NCI-H1105 (cell line): ENCODE results near the gene SYCN.

ENCODE experiments used
- DNase-seq: peaks from one replicate; lab custom pipeline; 2025; lab: John Stamatoyannopoulos, UW

SYCN gene

GRCh38 chr19:39171479-39172465, 32.3 kb downstream of the SYCN start:
- DNase-seq = no peak

GRCh38 chr19:39170386-39171231, 33.5 kb downstream of the SYCN start:
- DNase-seq = no peak

GRCh38 chr19:39169143-39169810, 34.8 kb downstream of the SYCN start:
- no peak for DNase-seq

GRCh38 chr19:39168258-39169142, 35.6 kb downstream of the SYCN start:
- no peak for DNase-seq

- no peak for DNase-seq
Observed at GRCh38 chr19:39167461-39168257, 36.4 kb downstream of the SYCN start.

GRCh38 chr19:39166571-39167391, 37.3 kb downstream of the SYCN start:
- no peak for DNase-seq

- DNase-seq = no peak
Observed at GRCh38 chr19:39165857-39166256, 38.2 kb downstream of the SYCN start.

GRCh38 chr19:39164289-39164688, 39.8 kb downstream of the SYCN start:
- DNase-seq = no peak

GRCh38 chr19:39163621-39164020, 40.4 kb downstream of the SYCN start:
- no peak for DNase-seq

- no peak for DNase-seq
Observed at GRCh38 chr19:39162441-39163043, 41.5 kb downstream of the SYCN start.

- DNase-seq = no peak
Observed at GRCh38 chr19:39160889-39161672, 43.0 kb downstream of the SYCN start.

GRCh38 chr19:39160523-39160861, 43.6 kb downstream of the SYCN start:
- no peak for DNase-seq

GRCh38 chr19:39158646-39159260, 45.3 kb downstream of the SYCN start:
- DNase-seq = no peak

- DNase-seq = no peak
Observed at GRCh38 chr19:39157997-39158389, 46.1 kb downstream of the SYCN start.

- no peak for DNase-seq
Observed at GRCh38 chr19:39157275-39157996, 46.6 kb downstream of the SYCN start.

GRCh38 chr19:39156326-39157230, 47.5 kb downstream of the SYCN start:
- no peak for DNase-seq
